Activated effector memory CD4-positive, alpha-beta T cell treated with anti-CD3 and anti-CD28 coated beads, Interleukin-2, amount 50 U/mL, for 16 hours (primary cell): Measurements from ENCODE around the gene PRR23E.

Experiments used
- DNase-seq: peaks from one replicate; pipeline ENCODE4 v3.0.0-alpha.2; 2020

The PRR23E gene

GRCh38 chr3:127185962-127186674 lies 6.8 kb upstream of the PRR23E start:
- no peak for DNase-seq

- no peak for DNase-seq
These were observed 5.6 kb upstream of the PRR23E start for GRCh38 chr3:127187316-127187715.

GRCh38 chr3:127193341-127193740 lies 410 bp downstream of the PRR23E start:
- no peak for DNase-seq

- DNase-seq: no peak
These were observed 844 bp downstream of the PRR23E start for GRCh38 chr3:127193775-127194174.

- DNase-seq: peak; percentile 39
These were observed 1.8 kb downstream of the PRR23E start for GRCh38 chr3:127194601-127195187.

GRCh38 chr3:127195417-127195816 lies 2.5 kb downstream of the PRR23E start:
- no peak for DNase-seq

- no peak for DNase-seq
These were observed 3.1 kb downstream of the PRR23E start for GRCh38 chr3:127196002-127196401.

GRCh38 chr3:127196466-127197299 lies 3.8 kb downstream of the PRR23E start:
- DNase-seq: no peak

GRCh38 chr3:127197300-127198189 lies 4.6 kb downstream of the PRR23E start:
- DNase-seq: no peak

- no peak for DNase-seq
These were observed 7.3 kb downstream of the PRR23E start for GRCh38 chr3:127200086-127200691.

GRCh38 chr3:127203024-127203423 lies 10.1 kb downstream of the PRR23E start:
- DNase-seq: no peak

- DNase-seq: no peak
These were observed 12.1 kb downstream of the PRR23E start for GRCh38 chr3:127204841-127205582.

- DNase-seq: no peak
These were observed 13.2 kb downstream of the PRR23E start for GRCh38 chr3:127206154-127206553.

- peak; percentile 54 for DNase-seq
These were observed 13.9 kb downstream of the PRR23E start for GRCh38 chr3:127206611-127207516.

- no peak for DNase-seq
These were observed 15.0 kb downstream of the PRR23E start for GRCh38 chr3:127207727-127208482.

- no peak for DNase-seq
These were observed 15.7 kb downstream of the PRR23E start for GRCh38 chr3:127208483-127209100.

- DNase-seq: peak; percentile 58
These were observed 16.4 kb downstream of the PRR23E start for GRCh38 chr3:127209155-127209839.

GRCh38 chr3:127209840-127210653 lies 17.1 kb downstream of the PRR23E start:
- no peak for DNase-seq
